Activated T-cell treated with anti-CD3 and anti-CD28 coated beads for 4 hours (primary cell): ENCODE measurements around the gene FMNL2.

Experiments
- DNase-seq: peaks from one replicate; pipeline ENCODE4 v3.0.0-alpha.2; 2020

FMNL2 gene

DNA sequence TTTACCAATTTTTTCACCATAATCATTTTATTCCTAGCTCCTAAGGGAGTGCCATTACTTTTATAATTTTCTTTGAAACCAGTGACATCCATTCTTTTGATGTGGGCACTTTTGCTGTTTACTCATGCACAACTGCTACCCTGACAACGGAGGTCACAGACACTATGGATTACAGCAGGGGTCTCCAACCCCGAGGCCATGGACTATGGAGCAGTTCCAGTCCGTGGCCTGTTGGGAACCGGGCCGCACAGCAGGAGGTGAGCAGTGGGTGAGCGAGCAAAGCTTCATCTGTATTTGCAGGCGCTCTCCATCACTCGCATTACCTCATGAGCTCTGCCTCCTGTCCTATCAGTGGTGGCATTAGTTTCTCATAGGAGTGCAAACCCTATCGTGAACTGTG lies 347.7 kb downstream of the FMNL2 start:
- DNase-seq = no peak

DNA sequence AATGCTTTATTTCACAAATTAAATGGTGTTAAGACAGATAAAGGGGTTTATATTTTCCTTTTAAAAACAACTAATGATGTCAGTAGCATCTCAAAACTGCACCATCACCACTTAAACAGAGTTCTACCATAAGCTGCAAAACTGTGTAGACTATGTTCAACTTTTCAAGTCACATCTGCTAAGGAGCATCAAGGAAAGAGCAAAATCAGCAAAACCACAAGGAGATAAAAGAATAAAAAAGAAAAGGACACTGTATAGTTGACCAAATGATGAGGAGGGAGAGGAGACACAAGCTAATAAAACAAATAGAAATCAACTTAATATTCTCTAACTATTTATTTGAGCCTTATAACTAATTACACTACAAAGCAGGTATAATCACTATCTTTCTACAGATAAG lies 348.4 kb downstream of the FMNL2 start:
- DNase-seq = no peak

DNA sequence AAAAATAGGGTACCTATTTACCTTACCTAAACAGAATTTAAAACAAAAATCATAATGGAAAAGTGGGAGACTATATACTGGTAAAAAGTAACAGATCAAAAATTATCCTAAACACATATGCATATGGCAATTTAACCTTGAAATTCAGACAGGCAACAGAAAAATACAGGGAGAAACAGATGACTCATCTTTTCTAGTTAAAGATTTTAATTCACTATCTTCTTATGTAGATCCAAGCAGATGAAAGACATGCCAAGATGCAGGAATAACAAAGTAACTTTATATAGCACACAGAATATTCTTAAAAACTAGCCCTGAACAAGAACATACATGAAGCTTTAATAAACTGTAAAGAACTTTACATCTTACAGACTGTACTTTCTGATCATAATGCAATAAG lies 351.3 kb downstream of the FMNL2 start:
- DNase-seq = no peak

DNA sequence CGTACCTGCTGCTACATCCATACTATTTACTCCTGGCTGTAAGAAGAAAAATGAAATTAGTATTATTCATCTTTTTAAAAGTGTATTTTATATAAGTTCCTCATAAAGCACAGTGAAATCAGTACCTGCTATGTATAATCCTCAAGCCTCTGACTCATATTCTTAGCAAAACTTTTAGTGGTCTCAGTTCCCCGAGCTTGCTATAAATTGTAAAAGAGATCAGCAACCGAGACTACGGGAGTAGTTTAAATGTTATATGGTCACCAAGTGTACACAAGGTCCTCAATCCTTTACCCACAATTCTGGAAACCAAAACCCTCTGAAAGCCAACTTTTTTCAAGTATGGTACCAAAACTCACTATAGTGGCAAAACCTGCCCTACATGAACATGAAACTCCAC lies 358.1 kb downstream of the FMNL2 start:
- no peak for DNase-seq

DNA sequence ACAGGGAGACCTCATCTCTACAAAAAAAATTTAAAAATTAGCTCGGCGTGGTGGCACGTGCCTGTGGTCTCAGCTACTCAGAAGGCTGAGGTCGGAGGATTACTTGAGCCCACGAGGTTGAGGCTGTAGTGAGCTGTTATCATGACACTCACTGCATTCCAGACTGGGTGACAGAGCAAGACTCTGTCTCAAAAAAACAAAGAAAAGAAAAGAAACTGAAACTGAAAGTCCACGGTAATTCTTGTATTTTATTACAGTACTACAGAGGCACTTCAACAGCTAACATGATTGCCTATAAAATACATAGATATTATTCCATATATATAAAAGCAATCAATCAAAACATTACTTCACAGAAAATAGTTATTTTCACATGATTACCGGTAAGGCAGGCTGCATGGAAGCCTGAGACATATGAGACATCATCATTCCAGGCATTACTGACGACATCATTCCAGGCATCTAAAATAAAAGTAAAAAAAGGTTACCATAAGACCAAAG lies 359.2 kb downstream of the FMNL2 start:
- peak; percentile 15 for DNase-seq

DNA sequence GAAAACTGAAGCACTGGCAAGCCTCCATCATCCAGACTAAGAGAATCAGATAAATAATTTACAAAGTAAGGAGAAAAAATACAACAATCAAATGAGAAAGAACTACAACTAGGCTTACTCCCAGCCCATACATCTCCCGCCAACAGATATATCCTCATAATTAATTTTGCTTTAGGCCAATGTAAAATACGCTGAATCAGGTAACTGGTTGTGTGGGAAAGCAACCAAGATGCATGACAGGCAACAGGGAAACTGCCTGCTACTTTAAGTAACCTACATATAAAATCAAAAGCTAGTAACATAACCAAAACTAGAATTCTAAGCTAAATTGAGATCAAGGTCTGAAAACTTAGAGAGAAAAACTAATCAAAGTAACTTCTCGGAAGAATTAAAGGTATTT lies 360.8 kb downstream of the FMNL2 start:
- DNase-seq = no peak

DNA sequence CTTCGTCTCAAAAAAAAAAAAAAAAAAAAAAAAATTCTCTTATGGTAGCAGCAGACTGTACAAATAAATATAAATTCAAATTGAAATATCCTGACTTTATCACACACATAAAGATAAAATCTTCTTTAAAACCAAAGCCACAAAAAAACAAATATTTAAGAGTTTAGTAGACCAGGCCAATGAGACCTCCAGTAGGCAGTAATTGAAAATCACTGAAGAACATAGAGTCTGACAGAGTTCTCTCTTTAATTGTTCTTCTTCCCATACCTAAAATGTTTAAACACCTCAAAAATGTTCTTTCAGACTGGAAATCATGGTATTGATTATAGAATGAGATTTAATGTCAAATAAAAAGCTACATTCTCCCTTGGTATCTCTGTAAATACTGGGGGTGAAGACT lies 361.5 kb downstream of the FMNL2 start:
- no peak for DNase-seq
